ENCODE data around the gene EIF5.
"Not testable (repeated sequence)": the region's sequence is repeated elsewhere in the genome, so short reads cannot be mapped to it uniquely, and the experiment has no call there.

Gene EIF5

GRCh38 chr14:103343905-103344797 lies 10.1 kb downstream of the EIF5 start:
- no peaks in the 10 kb centered on the region for H3K9me3 ChIP-seq (ENCODE audit: control insufficient read depth, insufficient read depth, low read length)
- no peak overlapping the region for H3K4me3 ChIP-seq (ENCODE audit: low read depth, low read length)
- peaks cover 43% of the 10 kb centered on the region for H3K36me3 ChIP-seq (ENCODE audit: control insufficient read depth, insufficient read depth, low read length)
- no peaks in the 10 kb centered on the region for H3K27me3 ChIP-seq (ENCODE audit: control insufficient read depth, insufficient read depth, low read length)
- H3K4me1 ChIP-seq (ENCODE audit: control insufficient read depth, insufficient read depth, low read length), result peaks cover 4% of the 10 kb centered on the region
- H3K9ac ChIP-seq (ENCODE audit: low read depth, low read length), result no peak overlapping the region

GRCh38 chr14:103346286-103346685 lies 12.2 kb downstream of the EIF5 start:
- H3K27me3 ChIP-seq (ENCODE audit: control insufficient read depth, insufficient read depth, low read length), result no peaks in the 10 kb centered on the region
- peaks cover 22% of the 10 kb centered on the region for H3K36me3 ChIP-seq (ENCODE audit: control insufficient read depth, insufficient read depth, low read length)
- H3K9ac ChIP-seq (ENCODE audit: low read depth, low read length), result no peak overlapping the region
- H3K9me3 ChIP-seq (ENCODE audit: control insufficient read depth, insufficient read depth, low read length), result no peaks in the 10 kb centered on the region
- H3K4me1 ChIP-seq (ENCODE audit: control insufficient read depth, insufficient read depth, low read length), result peaks cover 4% of the 10 kb centered on the region
- no peak overlapping the region for H3K4me3 ChIP-seq (ENCODE audit: low read depth, low read length)

DNA sequence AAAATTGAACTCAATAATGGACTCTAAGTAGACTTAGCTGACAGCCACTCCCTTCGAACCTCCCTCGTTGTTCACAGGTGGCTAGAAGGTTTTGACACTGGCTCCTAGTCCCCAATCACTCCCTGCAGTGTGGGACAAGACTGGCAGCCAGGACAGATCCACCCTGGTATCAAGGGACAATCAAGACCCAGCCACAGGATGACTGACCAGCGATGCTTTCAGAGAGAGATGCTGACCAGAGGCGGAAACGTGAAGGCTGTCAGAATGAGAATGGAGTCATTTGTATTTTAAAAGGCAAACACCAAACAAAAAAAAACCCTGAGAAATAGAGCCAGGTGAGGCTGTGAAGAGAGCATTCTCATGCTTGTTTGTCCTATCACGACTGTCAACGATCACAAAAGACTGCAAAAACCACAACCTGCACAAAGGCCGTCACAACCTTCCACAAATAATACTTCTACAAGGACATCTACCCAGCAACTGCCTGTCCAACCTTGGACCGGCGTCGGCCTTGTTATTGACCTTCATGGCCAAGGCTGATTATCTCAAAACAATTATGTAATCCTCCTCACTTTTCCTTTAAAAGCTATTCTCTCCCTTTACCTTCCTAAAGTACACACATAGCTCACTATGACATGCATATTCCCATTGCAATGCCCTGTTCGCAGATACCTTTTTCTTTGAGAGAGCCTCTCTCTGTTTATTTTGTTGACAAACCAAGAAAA lies 13.2 kb downstream of the EIF5 start:
- H3K9ac ChIP-seq (ENCODE audit: low read depth, low read length), result no peak overlapping the region
- no peaks in the 10 kb centered on the region for H3K27me3 ChIP-seq (ENCODE audit: control insufficient read depth, insufficient read depth, low read length)
- H3K36me3 ChIP-seq (ENCODE audit: control insufficient read depth, insufficient read depth, low read length), result peaks cover 18% of the 10 kb centered on the region
- peaks cover 4% of the 10 kb centered on the region for H3K4me1 ChIP-seq (ENCODE audit: control insufficient read depth, insufficient read depth, low read length)
- no peak overlapping the region for H3K4me3 ChIP-seq (ENCODE audit: low read depth, low read length)
- no peaks in the 10 kb centered on the region for H3K9me3 ChIP-seq (ENCODE audit: control insufficient read depth, insufficient read depth, low read length)

DNA sequence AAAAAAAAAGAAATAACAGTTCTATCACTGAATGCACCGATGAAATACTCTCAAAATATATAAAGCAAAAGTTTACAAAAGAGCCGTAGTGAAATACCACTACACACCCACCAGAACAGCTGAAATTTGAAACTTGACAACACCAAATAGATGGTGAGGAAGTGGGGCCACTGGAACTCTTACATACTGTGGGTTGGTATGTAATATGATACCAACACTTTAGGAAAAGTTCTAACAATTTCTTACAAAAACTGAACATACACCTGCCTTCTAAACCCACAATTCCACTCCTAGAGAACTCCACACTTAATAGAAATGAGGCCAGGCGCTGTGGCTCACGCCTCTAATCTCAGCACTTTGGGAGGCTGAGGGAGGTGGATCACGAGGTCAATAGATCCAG lies 14.1 kb downstream of the EIF5 start:
- peaks cover 4% of the 10 kb centered on the region for H3K4me1 ChIP-seq (ENCODE audit: control insufficient read depth, insufficient read depth, low read length)
- H3K9me3 ChIP-seq (ENCODE audit: control insufficient read depth, insufficient read depth, low read length), result no peaks in the 10 kb centered on the region
- H3K27me3 ChIP-seq (ENCODE audit: control insufficient read depth, insufficient read depth, low read length), result no peaks in the 10 kb centered on the region
- H3K36me3 ChIP-seq (ENCODE audit: control insufficient read depth, insufficient read depth, low read length), result peaks cover 11% of the 10 kb centered on the region
- H3K4me3 ChIP-seq (ENCODE audit: low read depth, low read length), result no peak overlapping the region
- H3K9ac ChIP-seq (ENCODE audit: low read depth, low read length), result no peak overlapping the region

DNA sequence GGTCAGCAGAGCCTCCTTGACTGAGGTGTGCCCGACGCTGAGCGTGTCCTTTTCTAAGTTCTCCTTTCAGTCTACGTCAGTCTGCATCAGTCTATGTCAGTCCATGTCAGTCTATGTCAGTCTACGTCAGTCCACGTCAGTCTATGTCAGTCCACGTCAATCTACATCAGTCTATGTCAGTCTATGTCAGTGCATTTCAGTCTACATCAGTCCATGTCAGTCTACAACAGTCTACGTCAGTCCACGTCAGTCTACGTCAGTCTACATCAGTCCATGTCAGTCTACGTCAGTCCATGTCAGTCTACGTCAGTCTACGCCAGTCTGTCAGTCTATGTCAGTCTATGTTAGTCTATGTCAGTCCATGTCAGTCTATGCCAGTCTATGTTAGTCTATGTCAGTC lies 15.9 kb downstream of the EIF5 start:
- Histone ChIP-seq H3K9ac (ENCODE audit: low read depth, low read length) (no peak overlapping the region), H3K4me1 (ENCODE audit: control insufficient read depth, insufficient read depth, low read length) (peaks cover 9% of the 10 kb centered on the region), H3K27me3 (ENCODE audit: control insufficient read depth, insufficient read depth, low read length) (no peaks in the 10 kb centered on the region), H3K9me3 (ENCODE audit: control insufficient read depth, insufficient read depth, low read length) (no peaks in the 10 kb centered on the region), H3K4me3 (ENCODE audit: low read depth, low read length) (no peak overlapping the region), H3K36me3 (ENCODE audit: control insufficient read depth, insufficient read depth, low read length) (no peaks in the 10 kb centered on the region)

- H3K27me3 ChIP-seq (ENCODE audit: control insufficient read depth, insufficient read depth, low read length), result no peaks in the 10 kb centered on the region
- peaks cover 11% of the 10 kb centered on the region for H3K4me1 ChIP-seq (ENCODE audit: control insufficient read depth, insufficient read depth, low read length)
- no peak overlapping the region for H3K9ac ChIP-seq (ENCODE audit: low read depth, low read length)
- H3K4me3 ChIP-seq (ENCODE audit: low read depth, low read length), result no peak overlapping the region
- no peaks in the 10 kb centered on the region for H3K36me3 ChIP-seq (ENCODE audit: control insufficient read depth, insufficient read depth, low read length)
- no peaks in the 10 kb centered on the region for H3K9me3 ChIP-seq (ENCODE audit: control insufficient read depth, insufficient read depth, low read length)
Measured at GRCh38 chr14:103353362-103353761, 19.3 kb downstream of the EIF5 start.

DNA sequence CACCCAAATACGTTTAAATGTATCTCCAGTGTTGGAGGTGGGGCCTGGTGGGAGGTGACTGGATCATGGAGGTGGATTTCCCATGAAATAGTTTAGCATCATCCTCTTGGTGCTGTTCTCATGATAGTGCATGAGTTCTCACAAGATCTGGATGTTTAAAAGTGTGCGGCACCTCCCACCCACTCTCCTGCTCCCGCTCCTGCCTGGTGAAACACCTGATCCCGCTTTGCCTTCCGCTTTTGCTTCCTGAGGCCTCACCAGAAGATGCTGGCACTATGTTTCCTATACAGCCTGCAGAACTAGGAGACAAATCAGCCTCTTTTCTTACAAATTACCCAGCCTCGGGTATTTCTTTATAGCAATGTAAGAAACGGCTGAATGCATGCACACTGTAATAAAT lies 20.1 kb downstream of the EIF5 start:
- H3K4me1 ChIP-seq (ENCODE audit: control insufficient read depth, insufficient read depth, low read length), result peaks cover 11% of the 10 kb centered on the region
- no peaks in the 10 kb centered on the region for H3K27me3 ChIP-seq (ENCODE audit: control insufficient read depth, insufficient read depth, low read length)
- H3K4me3 ChIP-seq (ENCODE audit: low read depth, low read length), result no peak overlapping the region
- no peaks in the 10 kb centered on the region for H3K9me3 ChIP-seq (ENCODE audit: control insufficient read depth, insufficient read depth, low read length)
- no peaks in the 10 kb centered on the region for H3K36me3 ChIP-seq (ENCODE audit: control insufficient read depth, insufficient read depth, low read length)
- H3K9ac ChIP-seq (ENCODE audit: low read depth, low read length), result no peak overlapping the region

GRCh38 chr14:103356024-103356682 lies 22.1 kb downstream of the EIF5 start:
- no peaks in the 10 kb centered on the region for H3K27me3 ChIP-seq (ENCODE audit: control insufficient read depth, insufficient read depth, low read length)
- H3K36me3 ChIP-seq (ENCODE audit: control insufficient read depth, insufficient read depth, low read length), result no peaks in the 10 kb centered on the region
- H3K4me3 ChIP-seq (ENCODE audit: low read depth, low read length), result no peak overlapping the region
- no peaks in the 10 kb centered on the region for H3K9me3 ChIP-seq (ENCODE audit: control insufficient read depth, insufficient read depth, low read length)
- H3K9ac ChIP-seq (ENCODE audit: low read depth, low read length), result no peak overlapping the region
- peaks cover 11% of the 10 kb centered on the region for H3K4me1 ChIP-seq (ENCODE audit: control insufficient read depth, insufficient read depth, low read length)

DNA sequence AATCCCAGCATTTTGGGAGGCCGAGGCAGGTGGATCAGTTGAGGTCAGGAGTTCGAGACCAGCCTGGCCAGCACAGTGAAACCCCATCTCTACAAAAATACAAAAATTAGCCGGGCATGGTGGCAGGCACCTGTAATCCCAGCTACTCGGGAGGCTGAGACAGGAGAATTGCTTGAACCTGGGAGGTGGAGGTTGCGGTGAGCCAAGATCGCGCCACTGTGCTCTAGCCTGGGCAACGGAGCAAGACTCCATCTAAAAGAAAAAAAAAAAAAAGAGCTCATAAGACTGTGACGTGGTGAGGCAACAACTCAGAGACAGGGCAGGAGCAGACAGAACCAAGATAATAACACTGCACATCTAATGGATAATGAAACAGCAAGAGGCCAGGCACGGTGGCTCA lies 23.5 kb downstream of the EIF5 start:
- peaks cover 11% of the 10 kb centered on the region for H3K4me1 ChIP-seq (ENCODE audit: control insufficient read depth, insufficient read depth, low read length)
- H3K9me3 ChIP-seq (ENCODE audit: control insufficient read depth, insufficient read depth, low read length); H3K36me3 ChIP-seq (ENCODE audit: control insufficient read depth, insufficient read depth, low read length); H3K4me3 ChIP-seq (ENCODE audit: low read depth, low read length); H3K9ac ChIP-seq (ENCODE audit: low read depth, low read length); H3K27me3 ChIP-seq (ENCODE audit: control insufficient read depth, insufficient read depth, low read length): not testable (repeated sequence)

GRCh38 chr14:103360548-103360947 lies 26.5 kb downstream of the EIF5 start:
- no peaks in the 10 kb centered on the region for H3K9me3 ChIP-seq (ENCODE audit: control insufficient read depth, insufficient read depth, low read length)
- H3K4me3 ChIP-seq (ENCODE audit: low read depth, low read length), result no peak overlapping the region
- no peak overlapping the region for H3K9ac ChIP-seq (ENCODE audit: low read depth, low read length)
- no peaks in the 10 kb centered on the region for H3K27me3 ChIP-seq (ENCODE audit: control insufficient read depth, insufficient read depth, low read length)
- no peaks in the 10 kb centered on the region for H3K36me3 ChIP-seq (ENCODE audit: control insufficient read depth, insufficient read depth, low read length)
- H3K4me1 ChIP-seq (ENCODE audit: control insufficient read depth, insufficient read depth, low read length), result peaks cover 6% of the 10 kb centered on the region

GRCh38 chr14:103361867-103362266 lies 27.8 kb downstream of the EIF5 start:
- no peaks in the 10 kb centered on the region for H3K27me3 ChIP-seq (ENCODE audit: control insufficient read depth, insufficient read depth, low read length)

More at GRCh38 chr14:103361867-103362266, 27.8 kb downstream of the EIF5 start:
- no peaks in the 10 kb centered on the region for H3K36me3 ChIP-seq (ENCODE audit: control insufficient read depth, insufficient read depth, low read length)
- H3K9me3 ChIP-seq (ENCODE audit: control insufficient read depth, insufficient read depth, low read length), result no peaks in the 10 kb centered on the region
- no peaks in the 10 kb centered on the region for H3K4me1 ChIP-seq (ENCODE audit: control insufficient read depth, insufficient read depth, low read length)
- H3K9ac ChIP-seq (ENCODE audit: low read depth, low read length), result no peak overlapping the region
- no peak overlapping the region for H3K4me3 ChIP-seq (ENCODE audit: low read depth, low read length)

Data from iPS-15b (cell line).